B cell (primary cell): Measurements from ENCODE around the gene GIGYF1. TPM values are rescaled to one million over a fixed set of nuclear protein-coding genes. Genes with fewer than 3 reads are reported as not detected.

Source experiments
- ATAC-seq: fragments of 200-7000 bp; cut with Tn5 transposase; one replicate; pipeline ENCODE4 v1.10.0; 2021; ENCODE audit warnings: low read depth, mild to moderate bottlenecking, moderate number of reproducible peaks, moderate library complexity
- CTCF ChIA-PET: fragments of 350-600 bp; sonication (Branson Sonifier 250); formaldehyde crosslinking; loops from one replicate; lab custom pipeline; 2021; ENCODE audit warnings: antibody characterized with exemption, inconsistent platforms; lab: Charles Lee
- POLR2A ChIA-PET: fragments of 350-600 bp; sonication (Branson Sonifier 250); formaldehyde crosslinking; loops from one replicate; lab custom pipeline; 2021; ENCODE audit warnings: antibody characterized with exemption; lab: Charles Lee
- DNase-seq: peaks from one replicate; pipeline ENCODE4 v3.0.0; 2013
- H2AFZ ChIP-seq: 2 replicates; pipeline ENCODE4 v1.6.1; 2012; ENCODE audit warnings: mild to moderate bottlenecking, low read depth, low read length; ENCODE audit not compliant: insufficient read depth, poor library complexity, severe bottlenecking
- H3K27ac ChIP-seq, 2 donors: 1 replicate in 1 of 2; 2 replicates in 1 of 2; pipeline ENCODE4 v1.5.1; 2012 to 2013; ENCODE audit warnings: low read length in 2 of 2, mild to moderate bottlenecking in 2 of 2, moderate library complexity in 1 of 2
- H3K27me3 ChIP-seq, 4 experiments: fragments of 200-600 bp in 1 of 4; sonication (generic) in 1 of 4; replicated peaks in 1 of 4; 1 replicate in 2 of 4; 2 replicates in 2 of 4; pipeline versions ENCODE4 v1.6.1 to v1.7.0; 2013 to 2016; ENCODE audit warnings: low read length in 3 of 4, mild to moderate bottlenecking in 2 of 4, mixed read lengths in 1 of 4, moderate library complexity in 1 of 4; ENCODE audit not compliant: insufficient read depth in 4 of 4, control insufficient read depth in 3 of 4; ENCODE audit errors: control extremely low read depth in 1 of 4
- H3K36me3 ChIP-seq, 2 experiments: replicated peaks in 1 of 2; 1 replicate in 1 of 2; 2 replicates in 1 of 2; pipeline versions ENCODE4 v1.6.1 to v1.7.1; 2013; ENCODE audit warnings: low read length in 1 of 2; ENCODE audit not compliant: insufficient read depth in 2 of 2, control insufficient read depth in 1 of 2; ENCODE audit errors: control extremely low read depth in 1 of 2, extremely low read depth in 1 of 2
- H3K4me1 ChIP-seq, 2 donors: fragments of 200-600 bp in 1 of 2; sonication (generic) in 1 of 2; 1 replicate in 1 of 2; 2 replicates in 1 of 2; pipeline versions ENCODE4 v1.5.1 to v1.6.1; 2013 to 2017; ENCODE audit warnings: low read length in 2 of 2; ENCODE audit not compliant: control insufficient read depth in 2 of 2, insufficient read depth in 2 of 2
- H3K4me2 ChIP-seq: replicated peaks from 2 replicates; pipeline ENCODE3; 2012; ENCODE audit warnings: mild to moderate bottlenecking, low read depth, low read length; ENCODE audit not compliant: poor library complexity, severe bottlenecking
- H3K4me3 ChIP-seq, 5 experiments: fragments of 200-600 bp in 1 of 5; sonication (generic) in 1 of 5; 1 replicate in 3 of 5; 2 replicates in 2 of 5; pipeline versions ENCODE4 v1.5.1 to v1.7.0; 2011 to 2016; ENCODE audit warnings: low read length in 4 of 5, mild to moderate bottlenecking in 4 of 5, low read depth in 2 of 5, control low read depth in 1 of 5, moderate library complexity in 1 of 5; ENCODE audit not compliant: insufficient read depth in 1 of 5; ENCODE audit errors: control extremely low read depth in 1 of 5, extremely low read depth in 1 of 5
- H3K79me2 ChIP-seq: fragments of 200-600 bp; sonication (generic); one replicate; pipeline ENCODE4 v1.6.0; 2016; ENCODE audit warnings: low read length; ENCODE audit not compliant: control insufficient read depth, insufficient read depth
- H3K9ac ChIP-seq: fragments of 200-600 bp; sonication (generic); 2 replicates; pipeline ENCODE4 v1.6.1; 2017; ENCODE audit warnings: mild to moderate bottlenecking, low read length, moderate library complexity
- H3K9me3 ChIP-seq, 3 donors: one replicate each; pipeline versions ENCODE4 v1.6.1 to v1.7.1; 2013; ENCODE audit warnings: low read length in 2 of 3; ENCODE audit not compliant: control insufficient read depth in 2 of 3, insufficient read depth in 1 of 3; ENCODE audit errors: control extremely low read depth in 1 of 3
- H4K20me1 ChIP-seq: 2 replicates; pipeline ENCODE4 v1.6.0; 2012; ENCODE audit warnings: mild to moderate bottlenecking, low read length; ENCODE audit not compliant: insufficient read depth, control insufficient read depth, poor library complexity, severe bottlenecking
- H3K27ac Mint-ChIP-seq: one replicate; pipeline ENCODE4 v1.8.0; 2021; ENCODE audit warnings: mixed read lengths
- H3K27me3 Mint-ChIP-seq: one replicate; pipeline ENCODE4 v1.8.0; 2021; ENCODE audit warnings: mixed read lengths
- H3K4me1 Mint-ChIP-seq: one replicate; pipeline ENCODE4 v1.8.0; 2021; ENCODE audit warnings: mixed read lengths
- H3K4me3 Mint-ChIP-seq: one replicate; pipeline ENCODE4 v1.8.0; 2021; ENCODE audit warnings: mixed read lengths
- H3K9me3 Mint-ChIP-seq: one replicate; pipeline ENCODE4 v1.8.0; 2022; ENCODE audit warnings: mixed read lengths; ENCODE audit not compliant: insufficient read depth
- CTCF ChIP-seq: fragments of 200-600 bp; IDR thresholded peaks from one replicate; pipeline ENCODE4 v1.8.0; 2022; ENCODE audit warnings: antibody characterized with exemption, mild to moderate bottlenecking
- EZH2 ChIP-seq: IDR thresholded peaks from 2 replicates; pipeline ENCODE4 v1.6.1; 2012; ENCODE audit warnings: borderline replicate concordance, low read depth, mild to moderate bottlenecking, moderate library complexity, low read length; ENCODE audit not compliant: insufficient read depth, poor library complexity, severe bottlenecking
- WGBS: methylation state at CpG from one replicate; pipeline ENCODE4 v1.1.5; 2013; ENCODE audit warnings: missing lambda C conversion rate; ENCODE audit not compliant: insufficient coverage; 5-methylcytosine and 5-hydroxymethylcytosine counted together
- intact Hi-C: fragments of 100-400 bp; cut with micrococcal nuclease; formaldehyde crosslinking; loops from one replicate; pipeline ENCODE4 v1.10.0; 2022
- polyA plus RNA-seq: library from polyadenylated mRNA; depleted of rRNA; stranded (reverse); fragments of >200 nt; gene quantifications from 2 replicates; pipeline ENCODE4 v1.2.3, GENCODE V29; 2012
- total RNA-seq, 2 donors: library from RNA; stranded (reverse); fragments of 120-200 nt in 1 of 2; gene quantifications; 1 replicate in 1 of 2; 2 replicates in 1 of 2; pipeline versions ENCODE4 v1.2.3 to v1.2.4, GENCODE V29; 2013 to 2022

Gene GIGYF1
- total and polyA plus RNA-seq, 2 donors (not counting 1 experiment from before 2014, with no cell fraction given) = 45.9 to 134 TPM

GRCh38 chr7:100699018-100699417 is 5.0 kb upstream of the GIGYF1 start:
- no peak for DNase-seq
- POLR2A ChIA-PET = interaction anchor here (0.8 kb wide), 1 partner anchor 25 kb away, joined by 3 read pairs; no protein-coding TSS in a partner anchor
- TF ChIP-seq EZH2 (no peak), CTCF (no peak)

DNA sequence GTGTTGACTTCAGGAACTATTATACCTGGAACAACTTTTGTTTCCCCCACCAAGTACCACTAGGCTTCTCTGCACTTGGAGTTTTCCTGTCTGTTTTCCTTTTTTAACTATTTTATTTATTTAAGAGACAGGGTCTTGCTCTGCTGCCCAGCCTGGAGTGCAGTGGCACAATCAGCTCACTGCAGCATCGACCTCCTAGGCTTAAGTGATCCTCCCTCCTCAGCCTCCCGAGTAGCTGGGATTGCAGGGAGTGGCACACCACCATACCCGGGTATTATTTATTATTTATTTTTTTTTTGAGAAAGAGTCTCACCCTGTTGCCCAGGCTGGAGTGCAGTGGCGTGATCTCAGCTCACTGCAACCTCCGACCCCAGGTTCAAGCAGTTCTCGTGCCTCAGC is 2.1 kb upstream of the GIGYF1 start:
- H3K4me3 Mint-ChIP-seq = peak overlapping the region; percentile 83
- no peaks in the 10 kb centered on the region for H3K27me3 ChIP-seq
- intact Hi-C loops = no loop called here
- H3K9me3 Mint-ChIP-seq = no peaks in the 10 kb centered on the region
- H2AFZ ChIP-seq = peak overlapping the region; percentile 30
- no peak overlapping the region for H3K4me3 ChIP-seq
- peaks cover 4% of the 10 kb centered on the region for H3K27me3 Mint-ChIP-seq
- ATAC-seq (no peak), DNase-seq (no peak)
- TF ChIP-seq CTCF = no peak
- no peak for TF ChIP-seq EZH2
- peak overlapping the region in 1 of 2 donors; percentile 54 for H3K27ac ChIP-seq
- peak overlapping the region; percentile 57 for H3K27ac Mint-ChIP-seq
- peaks cover 24% of the 10 kb centered on the region for H4K20me1 ChIP-seq
- peaks cover 0 to under 1% of the 10 kb centered on the region in 2 experiments for H3K36me3 ChIP-seq
- H3K4me1 ChIP-seq = peaks cover 36 to 42% of the 10 kb centered on the region in 2 donors
- POLR2A ChIA-PET = interaction anchor here (4.8 kb wide), 1 partner anchor 10 kb away, joined by 29 read pairs; the partner anchor contains the start of gene POP7
- H3K9ac ChIP-seq = no peak overlapping the region
- H3K9me3 ChIP-seq = no peaks in the 10 kb centered on the region
- CTCF ChIA-PET = interaction anchor here (0.8 to 9.8 kb wide), 5 partner anchors 9 to 175 kb away, joined by 3 to 85 read pairs (median 3); partner anchors contain the start of gene POP7
- H3K4me1 Mint-ChIP-seq = peaks cover 33% of the 10 kb centered on the region
- H3K4me2 ChIP-seq = peak overlapping the region; percentile 80
- H3K79me2 ChIP-seq = peaks cover 24% of the 10 kb centered on the region
- WGBS = 93% methylated on average over 4 of the region's 6 CpGs

More at GRCh38 chr7:100699018-100699417, 5.0 kb upstream of the GIGYF1 start:
- Histone ChIP-seq H4K20me1 (no peaks in the 10 kb centered on the region), H3K79me2 (no peaks in the 10 kb centered on the region), H3K4me2 (no peak overlapping the region), H3K4me1 (peaks cover 15 to 18% of the 10 kb centered on the region in 2 donors), H3K27ac (no peak overlapping the region), H3K9me3 (no peaks in the 10 kb centered on the region), H2AFZ (no peak overlapping the region), H3K27me3 (no peaks in the 10 kb centered on the region), H3K4me3 (no peak overlapping the region), H3K9ac (no peak overlapping the region), H3K36me3 (no peaks in the 10 kb centered on the region)
- Mint-ChIP-seq H3K4me1 (peaks cover 12% of the 10 kb centered on the region), H3K9me3 (no peaks in the 10 kb centered on the region), H3K4me3 (no peak overlapping the region), H3K27me3 (peaks cover 4% of the 10 kb centered on the region), H3K27ac (no peak overlapping the region)
- WGBS = 100% methylated on average over 4 of the region's 6 CpGs
- CTCF ChIA-PET = interaction anchor here (1.3 kb wide), 1 partner anchor 153 kb away, joined by 4 read pairs; the partner anchor contains the start of gene SLC12A9
- no peak for ATAC-seq
- intact Hi-C loops = no loop called here
